Measurements from ENCODE around the gene RPS6KL1. TPM values are rescaled to one million over a fixed set of nuclear protein-coding genes. Genes with fewer than 3 reads are reported as not detected.
"Not testable (repeated sequence)": the region's sequence is repeated elsewhere in the genome, so short reads cannot be mapped to it uniquely, and the experiment has no call there.

RPS6KL1 gene
- total RNA-seq, 1 donor: 0.09 TPM

DNA sequence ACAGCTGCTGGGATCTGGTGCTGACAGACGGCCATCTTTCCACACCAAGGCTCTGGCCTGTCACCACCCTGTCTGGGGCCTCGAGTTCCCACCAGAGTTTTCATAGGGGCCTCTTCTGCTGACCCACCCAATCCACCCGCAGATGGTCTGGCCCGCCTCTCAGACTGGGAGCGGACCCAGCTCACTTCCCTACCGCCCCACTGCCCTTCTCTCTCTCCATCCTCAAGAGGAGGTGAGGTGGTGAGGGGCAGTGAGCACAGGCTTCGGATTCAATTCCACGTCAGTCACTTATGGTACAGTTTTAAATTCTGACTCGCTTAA lies 12.3 kb upstream of the RPS6KL1 start:
- no peak for DNase-seq (ENCODE audit: low read depth)
- TF ChIP-seq, protein P1, sequence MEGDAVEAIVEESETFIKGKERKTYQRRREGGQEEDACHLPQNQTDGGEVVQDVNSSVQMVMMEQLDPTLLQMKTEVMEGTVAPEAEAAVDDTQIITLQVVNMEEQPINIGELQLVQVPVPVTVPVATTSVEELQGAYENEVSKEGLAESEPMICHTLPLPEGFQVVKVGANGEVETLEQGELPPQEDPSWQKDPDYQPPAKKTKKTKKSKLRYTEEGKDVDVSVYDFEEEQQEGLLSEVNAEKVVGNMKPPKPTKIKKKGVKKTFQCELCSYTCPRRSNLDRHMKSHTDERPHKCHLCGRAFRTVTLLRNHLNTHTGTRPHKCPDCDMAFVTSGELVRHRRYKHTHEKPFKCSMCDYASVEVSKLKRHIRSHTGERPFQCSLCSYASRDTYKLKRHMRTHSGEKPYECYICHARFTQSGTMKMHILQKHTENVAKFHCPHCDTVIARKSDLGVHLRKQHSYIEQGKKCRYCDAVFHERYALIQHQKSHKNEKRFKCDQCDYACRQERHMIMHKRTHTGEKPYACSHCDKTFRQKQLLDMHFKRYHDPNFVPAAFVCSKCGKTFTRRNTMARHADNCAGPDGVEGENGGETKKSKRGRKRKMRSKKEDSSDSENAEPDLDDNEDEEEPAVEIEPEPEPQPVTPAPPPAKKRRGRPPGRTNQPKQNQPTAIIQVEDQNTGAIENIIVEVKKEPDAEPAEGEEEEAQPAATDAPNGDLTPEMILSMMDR (IDR thresholded peaks at IDR 0.05; ENCODE audit: insufficient read depth, low read length): no peak
- H3K4me3 ChIP-seq (ENCODE audit: low read depth, low read length): no peak overlapping the region

DNA sequence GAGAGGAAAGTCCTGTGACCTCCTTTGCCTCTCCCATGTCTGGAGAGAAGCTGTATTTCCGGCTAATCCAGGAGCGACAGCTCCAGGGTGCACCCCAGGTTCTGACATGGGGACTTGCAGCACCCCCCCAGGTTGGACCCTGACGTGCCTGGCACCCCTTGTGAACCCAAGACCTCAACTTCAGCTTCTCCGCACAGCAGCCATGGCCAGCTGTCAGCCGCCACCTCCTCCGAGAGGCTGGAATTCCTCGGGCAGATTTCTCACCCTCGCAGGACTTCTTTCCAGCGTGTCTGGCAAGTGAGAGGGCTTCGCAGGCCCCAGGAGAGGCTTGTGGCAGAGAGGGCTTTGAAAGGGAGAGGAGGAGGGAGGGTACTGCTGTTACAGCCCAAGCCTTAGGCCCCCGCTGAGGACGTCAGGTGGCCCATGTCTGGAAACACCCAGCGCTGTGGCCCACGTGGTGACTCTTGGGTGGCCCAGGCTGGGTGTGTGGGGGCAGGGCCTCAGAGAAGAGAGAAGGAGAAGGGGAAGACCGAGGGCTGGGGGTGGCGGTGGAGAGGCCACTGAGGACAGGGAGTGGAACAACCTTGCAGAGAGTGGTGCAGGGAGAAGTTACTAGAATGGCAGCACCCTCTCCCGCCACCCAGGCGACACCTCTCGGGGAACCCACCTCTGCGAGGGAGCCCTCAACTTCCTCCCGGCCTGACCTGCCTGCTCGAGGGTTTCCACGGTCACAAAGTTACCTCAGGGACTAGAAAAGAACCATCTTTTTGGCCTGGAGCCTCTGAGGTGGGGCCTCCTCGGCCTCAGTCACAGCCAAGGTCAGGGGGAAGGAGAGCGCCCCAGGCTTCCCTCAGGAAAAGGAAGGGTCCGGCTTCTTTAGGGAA lies 11.7 kb upstream of the RPS6KL1 start:
- H3K4me3 ChIP-seq (ENCODE audit: low read depth, low read length): no peak overlapping the region
- DNase-seq (ENCODE audit: low read depth): no peak

DNA sequence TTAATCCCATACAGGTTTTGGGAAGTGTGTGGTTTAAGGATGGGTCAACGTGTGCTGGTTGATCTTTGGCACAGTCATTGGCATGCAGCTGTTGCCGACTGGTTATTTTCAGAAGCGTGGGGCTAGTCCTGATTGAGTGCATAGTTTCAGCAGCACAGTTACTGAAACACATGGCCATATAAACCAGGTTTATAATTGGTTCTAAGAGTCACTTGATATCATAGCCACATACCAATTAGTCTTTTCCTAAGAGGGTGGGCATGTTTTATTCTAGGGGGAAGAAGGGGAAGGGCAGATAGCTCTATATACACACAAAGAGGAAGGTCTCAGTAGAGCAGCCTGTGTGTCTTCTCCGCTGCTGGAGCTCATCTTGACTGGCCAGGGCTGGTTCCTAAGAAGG lies 11.0 kb upstream of the RPS6KL1 start:
- TF ChIP-seq, protein P1 (IDR thresholded peaks at IDR 0.05; ENCODE audit: insufficient read depth, low read length): no peak
- DNase-seq (ENCODE audit: low read depth): no peak
- no peak overlapping the region for H3K4me3 ChIP-seq (ENCODE audit: low read depth, low read length)

More for the DNA sequence above, 11.7 kb upstream of the RPS6KL1 start:
- TF ChIP-seq, protein P1 (IDR thresholded peaks at IDR 0.05; ENCODE audit: insufficient read depth, low read length): no peak

DNA sequence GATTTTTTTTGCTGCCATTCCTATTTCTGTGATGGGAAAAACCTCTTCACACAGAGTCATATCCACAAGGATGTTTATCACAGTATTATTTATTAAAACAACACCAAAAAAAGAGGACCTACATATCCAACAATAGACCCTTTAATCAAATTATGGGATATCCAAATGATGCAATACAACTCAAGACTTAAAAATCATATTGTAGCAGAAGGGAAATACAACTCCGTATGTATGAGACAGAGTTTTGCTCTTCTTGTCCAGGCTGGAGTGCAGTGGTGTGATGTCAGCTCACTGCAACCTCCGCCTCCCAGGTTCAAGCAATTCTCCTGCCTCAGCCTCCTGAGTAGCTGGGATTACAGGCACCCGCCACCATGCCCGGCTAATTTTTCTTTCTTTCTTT lies 9.9 kb upstream of the RPS6KL1 start:
- H3K4me3 ChIP-seq (ENCODE audit: low read depth, low read length); DNase-seq (ENCODE audit: low read depth): not testable (repeated sequence)

DNA sequence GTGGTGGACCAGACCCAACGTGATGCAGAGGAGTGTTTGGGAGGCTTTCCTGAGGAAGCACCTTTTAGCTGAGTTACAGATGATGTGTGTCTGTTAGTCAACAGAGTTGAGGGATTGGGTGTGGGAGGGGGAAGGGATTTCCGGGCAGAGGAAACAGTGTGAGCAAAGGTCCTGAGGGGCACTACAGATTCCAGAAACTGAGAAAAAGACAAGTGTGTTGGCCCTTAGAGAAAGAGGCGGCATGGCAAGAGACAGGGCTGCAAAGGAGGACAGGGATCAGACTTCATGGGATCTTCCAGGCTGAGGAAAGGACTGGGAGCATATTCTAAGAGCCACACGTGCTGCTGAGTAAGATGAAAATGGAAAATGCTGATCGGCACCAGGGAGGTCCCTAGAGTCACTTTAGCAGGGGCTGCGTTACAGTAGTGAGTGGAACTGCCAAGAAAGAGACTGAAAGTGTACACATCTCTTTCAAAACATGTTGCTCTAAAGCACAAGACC lies 9.4 kb upstream of the RPS6KL1 start:
- DNase-seq (ENCODE audit: low read depth): peak; percentile 19
- TF ChIP-seq, protein P1 (IDR thresholded peaks at IDR 0.05; ENCODE audit: insufficient read depth, low read length): no peak
- H3K4me3 ChIP-seq (ENCODE audit: low read depth, low read length): no peak overlapping the region

DNA sequence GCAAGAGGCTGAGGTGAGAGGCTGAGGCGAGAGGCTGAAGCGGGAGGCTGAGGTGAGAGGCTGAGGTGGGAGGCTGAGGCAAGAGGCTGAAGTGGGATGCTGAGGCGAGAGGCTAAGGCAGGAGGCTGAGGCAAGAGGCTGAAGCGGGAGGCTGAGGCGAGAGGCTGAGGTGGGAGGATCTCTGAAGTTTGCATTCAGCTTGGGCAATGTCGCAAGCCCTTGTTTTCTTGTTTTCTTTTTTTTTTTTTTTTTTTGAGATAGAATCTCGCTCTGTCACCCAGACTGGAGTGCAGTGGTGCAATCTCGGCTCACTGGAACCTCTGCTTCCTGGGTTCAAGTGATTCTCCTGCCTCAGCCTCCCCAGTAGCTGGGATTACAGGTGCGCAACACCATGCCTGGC lies 8.7 kb upstream of the RPS6KL1 start:
- DNase-seq (ENCODE audit: low read depth); H3K4me3 ChIP-seq (ENCODE audit: low read depth, low read length): not testable (repeated sequence)

DNA sequence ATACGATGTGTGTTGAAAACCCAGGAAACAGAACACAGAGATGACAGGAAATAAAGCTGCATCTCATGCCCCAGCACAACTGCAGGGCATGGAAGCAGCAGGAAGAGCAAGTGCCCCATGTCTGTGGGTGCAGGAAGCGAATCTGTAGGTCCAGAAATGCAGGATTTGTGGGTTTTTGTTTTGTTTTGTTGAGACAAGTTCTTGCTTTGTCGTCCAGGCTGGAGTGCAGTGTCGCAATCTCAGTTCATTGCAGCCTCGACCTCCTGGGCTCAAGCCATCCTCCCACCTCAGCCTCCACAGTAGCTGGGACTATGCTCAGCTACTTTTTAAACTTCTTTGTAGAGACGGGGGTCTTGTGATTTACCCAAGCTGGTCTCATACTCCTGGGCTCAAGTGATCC lies 6.2 kb upstream of the RPS6KL1 start:
- TF ChIP-seq, protein P1 (IDR thresholded peaks at IDR 0.05; ENCODE audit: insufficient read depth, low read length): no peak
- H3K4me3 ChIP-seq (ENCODE audit: low read depth, low read length): no peak overlapping the region
- DNase-seq (ENCODE audit: low read depth): no peak

DNA sequence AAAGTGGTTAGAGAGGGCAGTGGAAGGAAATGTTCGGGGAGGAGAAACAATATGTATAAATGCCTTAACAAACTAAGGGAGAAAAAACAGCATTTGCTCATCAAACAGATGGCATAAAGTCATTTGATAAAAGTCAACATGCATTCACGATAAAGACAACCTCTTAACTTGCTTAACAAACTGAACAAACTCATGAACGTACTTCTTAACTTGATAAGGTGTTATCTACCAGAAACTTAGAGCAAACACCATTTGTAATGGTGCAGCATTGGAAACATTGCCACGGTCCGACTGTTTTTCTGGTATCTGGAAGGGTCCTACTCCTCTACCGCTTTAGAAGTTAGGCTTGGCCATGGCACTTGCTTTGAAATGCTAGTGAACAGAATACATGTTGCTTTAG lies 4.2 kb upstream of the RPS6KL1 start:
- H3K4me3 ChIP-seq (ENCODE audit: low read depth, low read length): no peak overlapping the region
- TF ChIP-seq, protein P1 (IDR thresholded peaks at IDR 0.05; ENCODE audit: insufficient read depth, low read length): no peak
- no peak for DNase-seq (ENCODE audit: low read depth)
